B cell (primary cell): Measurements from ENCODE around the gene TMED10.

Experiments
- EZH2 ChIP-seq: IDR thresholded peaks from 2 replicates; pipeline ENCODE4 v1.6.1; 2012; ENCODE audit warnings: borderline replicate concordance, low read depth, mild to moderate bottlenecking, moderate library complexity, low read length; ENCODE audit not compliant: insufficient read depth, poor library complexity, severe bottlenecking
- TF ChIP-seq, protein P1 (sequence below): fragments of 200-600 bp; IDR thresholded peaks from one replicate; pipeline ENCODE4 v1.8.0; 2022; ENCODE audit warnings: antibody characterized with exemption, mild to moderate bottlenecking

DNA sequence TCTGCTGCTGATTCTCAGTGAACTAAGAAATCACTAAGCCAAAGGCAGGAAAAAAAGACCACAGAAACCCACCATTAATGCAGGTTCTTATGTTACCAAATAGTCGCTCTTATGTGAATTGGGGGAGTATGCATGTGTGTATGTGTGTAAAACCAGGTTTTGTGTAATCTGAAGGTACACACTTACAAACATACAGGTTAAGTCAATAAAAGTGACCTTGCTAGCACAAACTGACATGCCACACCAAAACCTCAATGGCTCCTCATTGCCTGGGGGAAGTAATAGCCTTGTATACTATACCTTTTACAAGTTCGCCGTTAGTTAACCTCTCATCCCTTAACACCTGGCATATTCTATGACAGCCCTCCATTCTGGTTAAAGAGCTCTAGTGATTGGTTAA, 29.8 kb upstream of the TMED10 start:
- no peak for TF ChIP-seq EZH2
- TF ChIP-seq, protein P1, sequence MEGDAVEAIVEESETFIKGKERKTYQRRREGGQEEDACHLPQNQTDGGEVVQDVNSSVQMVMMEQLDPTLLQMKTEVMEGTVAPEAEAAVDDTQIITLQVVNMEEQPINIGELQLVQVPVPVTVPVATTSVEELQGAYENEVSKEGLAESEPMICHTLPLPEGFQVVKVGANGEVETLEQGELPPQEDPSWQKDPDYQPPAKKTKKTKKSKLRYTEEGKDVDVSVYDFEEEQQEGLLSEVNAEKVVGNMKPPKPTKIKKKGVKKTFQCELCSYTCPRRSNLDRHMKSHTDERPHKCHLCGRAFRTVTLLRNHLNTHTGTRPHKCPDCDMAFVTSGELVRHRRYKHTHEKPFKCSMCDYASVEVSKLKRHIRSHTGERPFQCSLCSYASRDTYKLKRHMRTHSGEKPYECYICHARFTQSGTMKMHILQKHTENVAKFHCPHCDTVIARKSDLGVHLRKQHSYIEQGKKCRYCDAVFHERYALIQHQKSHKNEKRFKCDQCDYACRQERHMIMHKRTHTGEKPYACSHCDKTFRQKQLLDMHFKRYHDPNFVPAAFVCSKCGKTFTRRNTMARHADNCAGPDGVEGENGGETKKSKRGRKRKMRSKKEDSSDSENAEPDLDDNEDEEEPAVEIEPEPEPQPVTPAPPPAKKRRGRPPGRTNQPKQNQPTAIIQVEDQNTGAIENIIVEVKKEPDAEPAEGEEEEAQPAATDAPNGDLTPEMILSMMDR, result no peak
